Peyer's patch (tissue), 4 donors: Measurements from ENCODE around the gene GPR137B. TPM values are rescaled to one million over a fixed set of nuclear protein-coding genes. Genes with fewer than 3 reads are reported as not detected.

Source experiments
- DNase-seq, 3 donors: peaks; one replicate each; pipeline ENCODE4 v3.0.0-alpha.2; 2017 to 2019
- H3K27ac ChIP-seq, 4 donors: fragments of 200-600 bp; sonication (generic); one replicate each; pipeline ENCODE4 v1.5.1; 2016 to 2019
- H3K27me3 ChIP-seq, 2 donors: fragments of 200-600 bp; sonication (generic); one replicate each; pipeline ENCODE4 v1.5.1; 2019
- H3K36me3 ChIP-seq, 3 donors: fragments of 200-600 bp; sonication (generic); one replicate each; pipeline ENCODE4 v1.5.1; 2016 to 2019
- H3K4me1 ChIP-seq, 4 donors: fragments of 200-600 bp; sonication (generic); one replicate each; pipeline ENCODE4 v1.5.1; 2016 to 2019
- H3K4me3 ChIP-seq, 4 donors: fragments of 200-600 bp; sonication (generic); 1 replicate in 3 of 4; 2 replicates in 1 of 4; pipeline ENCODE4 v1.5.1; 2016 to 2019; ENCODE audit warnings: mild to moderate bottlenecking in 1 of 4
- H3K9me3 ChIP-seq, 4 donors: fragments of 200-600 bp; sonication (generic); one replicate each; pipeline ENCODE4 v1.5.1; 2016 to 2019; ENCODE audit warnings: mild to moderate bottlenecking in 1 of 4
- POLR2A ChIP-seq, 2 donors: fragments of 450-650 bp; IDR thresholded peaks; one replicate each; pipeline ENCODE4 v1.5.1; 2017; ENCODE audit warnings: antibody characterized with exemption in 2 of 2, mild to moderate bottlenecking in 2 of 2, moderate library complexity in 2 of 2
- total RNA-seq, 4 donors: library from RNA; depleted of rRNA; stranded (reverse); fragments of >200 nt; gene quantifications; one replicate each; pipeline ENCODE4 v1.1.0, GENCODE V29; 2016
- TF ChIP-seq, protein P1 (sequence below), 6 experiments: fragments of 450-650 bp in 4 of 6; fragments of 200-600 bp in 2 of 6; sonication (generic) in 1 of 6; IDR thresholded peaks; one replicate each; pipeline ENCODE4 v1.5.1; 2017 to 2019; ENCODE audit warnings: antibody characterized with exemption in 6 of 6, mild to moderate bottlenecking in 3 of 6, moderate library complexity in 1 of 6

GPR137B gene
- total RNA-seq, 4 donors from 2014 or later = 13.4 to 37.1 (median 23.0) TPM

DNA sequence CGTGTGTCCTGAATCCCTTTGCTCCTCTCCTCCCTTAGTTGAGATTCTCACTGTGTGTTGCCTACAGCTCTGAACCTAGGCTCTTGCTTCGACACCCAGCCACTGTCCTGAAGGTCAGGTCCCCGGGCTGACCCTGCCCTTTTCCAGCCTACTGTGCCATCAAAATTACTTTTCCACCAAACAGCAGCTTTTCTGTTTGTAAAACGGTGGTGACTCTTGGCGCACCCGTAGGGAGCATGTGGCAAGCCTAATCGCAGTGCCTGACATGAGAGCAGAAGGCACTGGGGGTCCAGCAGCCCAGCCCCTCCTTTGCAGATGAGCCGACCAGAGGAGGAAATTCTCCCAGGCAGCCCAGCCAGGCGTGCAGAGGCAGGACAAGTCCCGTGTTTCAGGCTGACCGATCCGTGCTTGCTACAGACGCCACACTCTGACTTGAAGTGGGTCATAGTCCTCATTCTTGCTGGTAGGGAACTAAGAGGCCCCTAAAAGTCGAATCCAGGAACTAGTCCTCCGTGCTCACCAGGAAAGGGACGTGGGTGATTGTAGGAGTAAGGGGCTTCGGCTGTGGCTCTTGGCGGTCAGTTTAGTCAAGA lies 6.8 kb downstream of the GPR137B start:
- Histone ChIP-seq H3K27ac (no peak overlapping the region), H3K4me3 (no peak overlapping the region), H3K27me3 (no peaks in the 10 kb centered on the region), H3K36me3 (no peaks in the 10 kb centered on the region), H3K9me3 (no peaks in the 10 kb centered on the region), H3K4me1 (peaks cover 0 to 15% (median 2%) of the 10 kb centered on the region in 4 donors)
- DNase-seq = no peak
- TF ChIP-seq, protein P1, sequence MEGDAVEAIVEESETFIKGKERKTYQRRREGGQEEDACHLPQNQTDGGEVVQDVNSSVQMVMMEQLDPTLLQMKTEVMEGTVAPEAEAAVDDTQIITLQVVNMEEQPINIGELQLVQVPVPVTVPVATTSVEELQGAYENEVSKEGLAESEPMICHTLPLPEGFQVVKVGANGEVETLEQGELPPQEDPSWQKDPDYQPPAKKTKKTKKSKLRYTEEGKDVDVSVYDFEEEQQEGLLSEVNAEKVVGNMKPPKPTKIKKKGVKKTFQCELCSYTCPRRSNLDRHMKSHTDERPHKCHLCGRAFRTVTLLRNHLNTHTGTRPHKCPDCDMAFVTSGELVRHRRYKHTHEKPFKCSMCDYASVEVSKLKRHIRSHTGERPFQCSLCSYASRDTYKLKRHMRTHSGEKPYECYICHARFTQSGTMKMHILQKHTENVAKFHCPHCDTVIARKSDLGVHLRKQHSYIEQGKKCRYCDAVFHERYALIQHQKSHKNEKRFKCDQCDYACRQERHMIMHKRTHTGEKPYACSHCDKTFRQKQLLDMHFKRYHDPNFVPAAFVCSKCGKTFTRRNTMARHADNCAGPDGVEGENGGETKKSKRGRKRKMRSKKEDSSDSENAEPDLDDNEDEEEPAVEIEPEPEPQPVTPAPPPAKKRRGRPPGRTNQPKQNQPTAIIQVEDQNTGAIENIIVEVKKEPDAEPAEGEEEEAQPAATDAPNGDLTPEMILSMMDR (IDR thresholded peaks at IDR 0.05) = no peak
- TF ChIP-seq POLR2A (IDR thresholded peaks at IDR 0.05) = no peak

- H3K4me3 ChIP-seq = no peak overlapping the region
- TF ChIP-seq, protein P1 (IDR thresholded peaks at IDR 0.05) = no peak
- no peak for TF ChIP-seq POLR2A (IDR thresholded peaks at IDR 0.05)
- DNase-seq = no peak
- no peaks in the 10 kb centered on the region for H3K27me3 ChIP-seq
- H3K4me1 ChIP-seq = peaks cover 0 to 8% (median 0%) of the 10 kb centered on the region in 4 donors
- no peak overlapping the region for H3K27ac ChIP-seq
- H3K36me3 ChIP-seq = no peaks in the 10 kb centered on the region
- H3K9me3 ChIP-seq = no peaks in the 10 kb centered on the region
Measured at GRCh38 chr1:236149696-236150228, 7.4 kb downstream of the GPR137B start.

DNA sequence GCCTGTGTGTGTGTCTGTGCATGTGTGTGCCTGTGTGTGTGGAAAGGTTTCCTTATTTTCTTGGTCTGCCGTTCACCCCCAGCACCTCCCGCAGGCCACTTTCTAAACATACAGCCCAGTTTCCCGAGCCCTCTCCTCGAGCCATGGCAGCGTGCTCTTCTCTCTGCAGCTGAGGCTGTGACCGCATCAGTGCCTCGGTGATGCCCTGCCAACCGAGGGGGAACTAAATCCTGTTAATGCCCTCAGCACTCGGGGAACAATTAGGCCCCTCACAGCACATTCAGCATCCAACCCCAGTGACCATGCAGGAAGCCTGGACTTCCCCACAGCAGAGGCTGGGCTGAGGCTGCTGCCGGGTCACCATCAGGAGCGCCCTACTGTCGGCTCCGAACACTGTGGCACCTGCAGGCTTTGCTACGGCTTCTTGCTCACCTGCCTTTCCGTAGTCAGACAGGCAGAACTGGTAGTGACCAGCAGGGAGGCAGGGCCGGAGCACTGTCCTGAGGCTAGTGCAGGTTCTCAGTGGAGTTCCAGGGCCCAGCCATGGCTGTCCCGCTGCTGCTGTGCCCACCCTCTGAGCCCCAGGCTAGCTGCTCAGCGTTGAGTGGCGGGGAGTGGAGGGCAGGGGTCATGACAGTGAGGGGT lies 8.1 kb downstream of the GPR137B start:
- Histone ChIP-seq H3K36me3 (no peaks in the 10 kb centered on the region), H3K4me3 (no peak overlapping the region), H3K4me1 (peaks cover 0 to 5% (median 0%) of the 10 kb centered on the region in 4 donors), H3K27ac (no peak overlapping the region), H3K27me3 (no peaks in the 10 kb centered on the region), H3K9me3 (no peaks in the 10 kb centered on the region)
- DNase-seq = no peak
- TF ChIP-seq, protein P1 (IDR thresholded peaks at IDR 0.05) = no peak
- TF ChIP-seq POLR2A (IDR thresholded peaks at IDR 0.05) = no peak

- H3K27ac ChIP-seq = no peak overlapping the region
- no peak for TF ChIP-seq POLR2A (IDR thresholded peaks at IDR 0.05)
- TF ChIP-seq, protein P1 (IDR thresholded peaks at IDR 0.05) = no peak
- H3K36me3 ChIP-seq = no peaks in the 10 kb centered on the region
- DNase-seq = no peak
- peaks cover 0 to 5% (median 0%) of the 10 kb centered on the region in 4 donors for H3K4me1 ChIP-seq
- no peaks in the 10 kb centered on the region for H3K27me3 ChIP-seq
- H3K4me3 ChIP-seq = no peak overlapping the region
- no peaks in the 10 kb centered on the region for H3K9me3 ChIP-seq
Measured at GRCh38 chr1:236150986-236151385, 8.6 kb downstream of the GPR137B start.

DNA sequence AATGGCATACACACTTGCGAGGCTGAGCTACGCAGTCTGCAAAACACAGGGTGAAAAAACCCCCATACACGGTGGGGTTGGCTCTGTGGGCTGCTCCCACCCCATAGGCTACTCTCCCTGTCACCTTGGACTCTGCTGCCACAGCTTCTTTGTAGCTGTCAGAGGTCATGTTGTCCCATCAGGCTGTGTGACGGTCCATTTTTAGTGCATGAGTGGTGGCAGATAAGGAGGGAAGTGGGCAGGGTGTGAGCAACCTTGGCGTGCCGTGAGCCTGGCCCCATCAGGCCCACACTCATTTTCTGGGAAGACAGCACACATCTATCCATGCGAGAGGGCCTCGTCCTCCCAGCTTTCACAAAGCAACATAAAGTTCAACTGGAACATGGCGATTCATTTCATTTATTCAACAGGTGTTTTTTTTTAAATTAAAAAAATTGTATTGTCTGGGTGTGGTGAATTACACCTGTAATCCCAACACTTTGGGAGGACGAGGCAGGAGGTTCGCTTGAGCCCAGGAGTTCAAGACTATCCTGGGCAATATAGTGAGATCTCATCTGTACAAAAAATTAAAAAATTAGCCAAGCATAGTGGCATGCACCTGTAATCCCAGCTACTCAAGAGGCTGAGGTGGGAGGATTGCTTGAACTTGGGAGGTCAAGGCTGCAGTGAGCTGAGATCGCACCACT lies 9.5 kb downstream of the GPR137B start:
- Histone ChIP-seq H3K36me3 (no peaks in the 10 kb centered on the region), H3K4me1 (peaks cover 0 to 5% (median 0%) of the 10 kb centered on the region in 4 donors), H3K9me3 (no peaks in the 10 kb centered on the region), H3K4me3 (no peak overlapping the region), H3K27me3 (no peaks in the 10 kb centered on the region), H3K27ac (no peak overlapping the region)
- TF ChIP-seq, protein P1 (IDR thresholded peaks at IDR 0.05) = no peak
- TF ChIP-seq POLR2A (IDR thresholded peaks at IDR 0.05) = no peak
- no peak for DNase-seq
